Measurements from ENCODE around the gene GPRC5D. TPM values are rescaled to one million over a fixed set of nuclear protein-coding genes. Genes with fewer than 3 reads are reported as not detected.

GPRC5D gene
- total RNA-seq, result not detected

- Histone ChIP-seq H3K27me3 (no peaks in the 10 kb centered on the region), H3K9me3 (no peaks in the 10 kb centered on the region), H3K27ac (no peak within 1 kb of the TSS), H3K4me1 (no peaks in the 10 kb centered on the region), H3K36me3 (no peaks in the 10 kb centered on the region), H3K4me3 (no peak within 1 kb of the TSS)
- intact Hi-C loops (cut with DNase I; ENCODE audit: low total_unique reads), result no loop called here
- DNase-seq (ENCODE audit: low spot score in 2 of 2), result no peak
- TF ChIP-seq POLR2AphosphoS5 (IDR thresholded peaks at IDR 0.05) (no peak), CTCF (IDR thresholded peaks at IDR 0.05) (no peak), POLR2A (IDR thresholded peaks at IDR 0.05) (no peak)
Measured at GRCh38 chr12:12952036-12952435, at the start of gene GPRC5D. Gene GPRC5D (minus strand): TSS chr12:12952170. CDS start chr12:12950384, 1,786 bp downstream.

GRCh38 chr12:13001775-13002040, 49.7 kb upstream of the GPRC5D start:
- Histone ChIP-seq H3K4me3 (peak overlapping the region; percentile 59 to 95 (median 82)), H3K36me3 (no peaks in the 10 kb centered on the region), H3K27me3 (no peaks in the 10 kb centered on the region), H3K4me1 (peaks cover 0 to 5% of the 10 kb centered on the region in 2 donors), H3K9me3 (no peaks in the 10 kb centered on the region), H3K27ac (peak overlapping the region; percentile 96)
- no peak for DNase-seq (ENCODE audit: low spot score in 2 of 2)
- intact Hi-C loops (cut with DNase I; ENCODE audit: low total_unique reads), result no loop called here
- TF ChIP-seq CTCF (IDR thresholded peaks at IDR 0.05), result no peak
- TF ChIP-seq POLR2A (IDR thresholded peaks at IDR 0.05), result no peak

- Histone ChIP-seq H3K4me1 (peaks cover 0 to 5% of the 10 kb centered on the region in 2 donors), H3K4me3 (peak overlapping the region; percentile 59 to 95 (median 82)), H3K27me3 (no peaks in the 10 kb centered on the region), H3K9me3 (no peaks in the 10 kb centered on the region), H3K27ac (peak overlapping the region; percentile 96), H3K36me3 (no peaks in the 10 kb centered on the region)
- intact Hi-C loops (cut with DNase I; ENCODE audit: low total_unique reads), result no loop called here
- DNase-seq (ENCODE audit: low spot score in 2 of 2), result peak in 1 of 2 donors; percentile 53
- TF ChIP-seq CTCF (IDR thresholded peaks at IDR 0.05) (peak in 1 of 3 donors; percentile 25), POLR2AphosphoS5 (IDR thresholded peaks at IDR 0.05) (no peak), POLR2A (IDR thresholded peaks at IDR 0.05) (no peak)
Measured at GRCh38 chr12:13000925-13001774, 49.2 kb upstream of the GPRC5D start.

- Histone ChIP-seq H3K27ac (peak overlapping the region; percentile 96), H3K27me3 (no peaks in the 10 kb centered on the region), H3K4me3 (peak overlapping the region; percentile 59 to 95 (median 82)), H3K4me1 (peaks cover 0 to 5% of the 10 kb centered on the region in 2 donors), H3K36me3 (no peaks in the 10 kb centered on the region), H3K9me3 (no peaks in the 10 kb centered on the region)
- TF ChIP-seq CTCF (IDR thresholded peaks at IDR 0.05), result no peak
- no peak for TF ChIP-seq POLR2AphosphoS5 (IDR thresholded peaks at IDR 0.05)
- no peak for TF ChIP-seq POLR2A (IDR thresholded peaks at IDR 0.05)
- DNase-seq (ENCODE audit: low spot score in 2 of 2), result peak in 1 of 2 donors; percentile 56
- intact Hi-C loops (cut with DNase I; ENCODE audit: low total_unique reads), result no loop called here
Measured at GRCh38 chr12:13000616-13000924, 48.6 kb upstream of the GPRC5D start.

GRCh38 chr12:12999959-13000615, 48.1 kb upstream of the GPRC5D start, which contains the start of gene HEBP1:
Gene HEBP1 (minus strand): TSS chr12:13000265. CDS start chr12:13000114, 151 bp downstream.
- Histone ChIP-seq H3K9me3 (no peaks in the 10 kb centered on the region), H3K36me3 (no peaks in the 10 kb centered on the region), H3K27me3 (no peaks in the 10 kb centered on the region), H3K4me1 (peaks cover 0 to 5% of the 10 kb centered on the region in 2 donors), H3K27ac (peak within 1 kb of the TSS; percentile 96), H3K4me3 (peak within 1 kb of the TSS; percentile 59 to 95 (median 82))
- DNase-seq (ENCODE audit: low spot score in 2 of 2), result peak; percentile 85 to 98
- TF ChIP-seq CTCF (IDR thresholded peaks at IDR 0.05) (no peak), POLR2A (IDR thresholded peaks at IDR 0.05) (peak; percentile 86), POLR2AphosphoS5 (IDR thresholded peaks at IDR 0.05) (peak; percentile 29 to 79 (median 63))
- intact Hi-C loops (cut with DNase I; ENCODE audit: low total_unique reads), result no loop called here
